ENCODE data around the gene ZFY. TPM values are rescaled to one million over a fixed set of nuclear protein-coding genes. Genes with fewer than 3 reads are reported as not detected.
"Not testable (repeated sequence)": the region's sequence is repeated elsewhere in the genome, so short reads cannot be mapped to it uniquely, and the experiment has no call there.

The ZFY gene
- total and polyA plus RNA-seq, 5 donors: 3.3 to 17.2 (median 16.7) TPM; not detected in 2

DNA sequence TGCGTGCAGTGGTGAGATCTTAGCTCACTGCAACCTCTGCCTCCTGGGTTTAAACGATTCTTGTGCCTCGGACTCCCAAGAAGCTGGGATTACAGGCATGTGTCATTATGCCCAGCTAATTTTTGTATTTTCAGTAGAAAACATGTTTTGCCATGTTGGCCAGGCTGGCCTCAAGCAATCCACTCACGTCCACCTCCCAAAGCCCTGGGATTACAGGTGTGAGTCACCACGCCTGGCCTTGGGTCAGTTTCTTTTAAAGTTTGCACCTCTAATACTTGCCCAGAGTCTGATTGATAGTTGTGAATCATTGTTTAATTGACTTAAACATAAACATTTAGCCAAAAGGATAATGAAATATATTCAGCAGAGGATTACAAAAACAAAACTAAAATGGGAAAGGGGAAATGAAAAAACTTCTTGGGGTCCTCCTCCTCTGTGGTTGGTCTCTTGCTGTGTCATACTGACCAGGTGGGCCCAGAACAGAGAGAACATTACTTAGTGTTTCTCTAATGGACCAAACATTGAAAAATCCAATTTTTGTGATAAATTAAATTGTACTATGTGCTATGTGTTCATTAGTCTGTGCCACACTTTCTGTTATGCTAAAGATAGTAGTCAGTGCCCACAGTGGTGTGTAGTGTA is 38.0 kb downstream of the ZFY start:
- H3K27ac ChIP-seq (ENCODE audit: low read length): no peak overlapping the region
- ATAC-seq: no peak
- intact Hi-C loops (cut with DNase I): no loop called here
- no peak for DNase-seq
- WGBS: 95% methylated on average over 5 of the region's 5 CpGs
- H3K4me3 ChIP-seq (ENCODE audit: low read length): no peak overlapping the region
- H3K4me1 ChIP-seq (ENCODE audit: control insufficient read depth, insufficient read depth, low read length): no peaks in the 10 kb centered on the region
- no peaks in the 10 kb centered on the region for H3K9me3 ChIP-seq (ENCODE audit: control insufficient read depth, low read length)
- H3K27me3 ChIP-seq (ENCODE audit: control insufficient read depth, insufficient read depth): no peaks in the 10 kb centered on the region

DNA sequence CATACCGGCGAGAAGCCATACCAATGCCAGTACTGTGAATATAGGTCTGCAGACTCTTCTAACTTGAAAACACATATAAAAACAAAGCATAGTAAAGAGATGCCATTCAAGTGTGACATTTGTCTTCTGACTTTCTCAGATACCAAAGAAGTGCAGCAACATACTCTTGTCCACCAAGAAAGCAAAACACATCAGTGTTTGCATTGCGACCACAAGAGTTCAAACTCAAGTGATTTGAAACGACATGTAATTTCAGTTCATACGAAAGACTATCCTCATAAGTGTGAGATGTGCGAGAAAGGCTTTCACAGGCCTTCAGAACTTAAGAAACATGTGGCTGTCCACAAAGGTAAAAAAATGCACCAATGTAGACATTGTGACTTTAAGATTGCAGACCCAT is 44.1 kb downstream of the ZFY start:
- no peak overlapping the region for H3K4me3 ChIP-seq (ENCODE audit: low read length)
- 98% methylated on average over 6 of the region's 6 CpGs for WGBS
- H3K27me3 ChIP-seq (ENCODE audit: control insufficient read depth, insufficient read depth): no peaks in the 10 kb centered on the region
- H3K9me3 ChIP-seq (ENCODE audit: control insufficient read depth, low read length): no peaks in the 10 kb centered on the region
- intact Hi-C loops (cut with DNase I): no loop called here
- DNase-seq (no peak), ATAC-seq (no peak)
- H3K27ac ChIP-seq (ENCODE audit: low read length): no peak overlapping the region
- H3K4me1 ChIP-seq (ENCODE audit: control insufficient read depth, insufficient read depth, low read length): no peaks in the 10 kb centered on the region

DNA sequence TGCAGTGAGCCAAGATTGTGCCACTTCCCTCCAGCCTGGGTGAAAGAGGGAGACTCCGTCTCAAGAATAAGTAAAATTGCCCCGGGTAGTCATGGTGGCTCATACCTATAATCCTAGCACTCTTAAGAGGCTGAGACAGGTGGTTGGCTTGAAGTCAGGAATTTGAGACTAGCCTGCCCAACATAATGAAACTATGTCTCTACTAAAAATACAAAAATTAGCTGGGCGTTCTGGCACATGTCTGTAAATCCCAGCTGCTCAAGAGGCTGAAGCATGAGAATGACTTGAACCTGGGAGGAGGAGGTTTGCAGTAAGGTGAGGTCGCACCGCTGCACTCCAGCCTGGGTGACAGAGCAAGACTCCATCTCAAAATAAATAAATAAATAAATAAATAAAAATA is 49.3 kb downstream of the ZFY start:
- WGBS: 88% methylated on average over 5 of the region's 5 CpGs
- ATAC-seq (no peak), DNase-seq (no peak)
- Histone ChIP-seq H3K27ac (ENCODE audit: low read length) (no peak overlapping the region), H3K27me3 (ENCODE audit: control insufficient read depth, insufficient read depth) (no peaks in the 10 kb centered on the region), H3K9me3 (ENCODE audit: control insufficient read depth, low read length) (no peaks in the 10 kb centered on the region), H3K4me1 (ENCODE audit: control insufficient read depth, insufficient read depth, low read length) (no peaks in the 10 kb centered on the region), H3K4me3 (ENCODE audit: low read length) (no peak overlapping the region)
- intact Hi-C loops (cut with DNase I): no loop called here

DNA sequence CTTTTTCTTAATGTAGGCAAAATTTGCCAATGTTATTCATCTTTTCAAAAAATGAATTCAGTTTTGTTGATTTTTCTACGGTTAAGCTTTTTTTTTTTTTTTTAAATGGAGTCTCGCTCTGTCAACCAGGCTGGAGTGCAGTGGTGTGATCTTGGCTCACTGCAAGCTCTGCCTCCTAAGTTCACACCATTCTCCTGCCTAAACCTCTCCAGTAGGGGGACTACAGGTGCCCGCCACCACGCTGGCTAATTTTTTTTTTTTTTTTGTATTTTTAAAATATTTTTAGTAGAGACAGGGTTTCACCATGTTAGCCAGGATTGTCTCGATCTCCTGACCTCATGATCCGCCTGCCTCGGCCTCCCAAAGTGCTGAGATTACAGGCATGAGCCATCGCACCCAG is 52.0 kb downstream of the ZFY start:
- DNase-seq; ATAC-seq; intact Hi-C loops (cut with DNase I); H3K9me3 ChIP-seq (ENCODE audit: control insufficient read depth, low read length); H3K4me1 ChIP-seq (ENCODE audit: control insufficient read depth, insufficient read depth, low read length); H3K4me3 ChIP-seq (ENCODE audit: low read length); H3K27ac ChIP-seq (ENCODE audit: low read length); H3K27me3 ChIP-seq (ENCODE audit: control insufficient read depth, insufficient read depth): not testable (repeated sequence)
- WGBS: 92% methylated on average over 8 of the region's 8 CpGs

DNA sequence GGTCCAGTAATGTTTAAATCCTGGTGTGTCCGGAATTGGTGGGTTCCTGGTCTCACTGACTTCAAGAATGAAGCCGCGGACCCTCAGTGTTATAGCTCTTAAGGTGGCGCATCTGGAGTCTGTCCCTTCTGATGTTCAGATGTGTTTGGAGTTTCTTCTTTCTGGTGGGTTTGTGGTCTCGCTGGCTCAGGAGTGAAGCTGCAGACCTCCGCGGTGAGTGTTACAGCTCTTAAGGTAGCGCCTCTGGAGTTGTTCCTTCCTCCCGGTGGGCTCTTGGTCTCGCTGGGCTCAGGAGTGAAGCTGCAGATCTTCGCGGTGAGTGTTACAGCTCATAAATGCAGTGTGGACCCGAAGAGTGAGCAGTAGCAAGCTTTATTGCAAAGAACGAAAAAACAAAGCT is 62.2 kb downstream of the ZFY start:
- H3K9me3 ChIP-seq (ENCODE audit: control insufficient read depth, low read length); intact Hi-C loops (cut with DNase I); H3K27me3 ChIP-seq (ENCODE audit: control insufficient read depth, insufficient read depth); H3K27ac ChIP-seq (ENCODE audit: low read length); H3K4me1 ChIP-seq (ENCODE audit: control insufficient read depth, insufficient read depth, low read length); ATAC-seq; H3K4me3 ChIP-seq (ENCODE audit: low read length); DNase-seq: not testable (repeated sequence)
- WGBS: 98% methylated on average over 14 of the region's 14 CpGs

DNA sequence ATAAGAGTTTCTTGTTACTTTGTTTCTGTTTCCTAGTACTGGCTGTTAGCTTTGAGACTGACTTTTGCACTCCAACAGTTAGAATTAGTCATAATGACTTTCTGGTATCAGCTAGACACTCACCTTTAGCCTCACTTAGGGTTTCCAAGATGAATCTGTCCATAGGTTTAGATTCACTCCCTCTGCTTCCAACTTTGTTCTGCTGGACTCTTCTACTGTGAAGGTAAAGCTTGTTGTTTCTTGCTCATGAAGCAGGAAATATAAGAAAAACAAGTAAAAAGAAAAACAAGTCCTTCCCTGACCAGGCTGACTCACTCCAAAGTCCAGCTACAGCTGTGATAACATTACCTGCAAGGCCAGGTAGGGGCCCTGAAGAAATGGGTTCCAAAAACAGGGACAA is 67.0 kb downstream of the ZFY start:
- intact Hi-C loops (cut with DNase I): no loop called here
- peak overlapping the region; percentile 20 for H3K4me3 ChIP-seq (ENCODE audit: low read length)
- no peak for DNase-seq
- ATAC-seq: no peak
- H3K27ac ChIP-seq (ENCODE audit: low read length): peak overlapping the region; percentile 68
- H3K4me1 ChIP-seq (ENCODE audit: control insufficient read depth, insufficient read depth, low read length): peaks cover 3% of the 10 kb centered on the region
- H3K27me3 ChIP-seq (ENCODE audit: control insufficient read depth, insufficient read depth): no peaks in the 10 kb centered on the region
- no peaks in the 10 kb centered on the region for H3K9me3 ChIP-seq (ENCODE audit: control insufficient read depth, low read length)

DNA sequence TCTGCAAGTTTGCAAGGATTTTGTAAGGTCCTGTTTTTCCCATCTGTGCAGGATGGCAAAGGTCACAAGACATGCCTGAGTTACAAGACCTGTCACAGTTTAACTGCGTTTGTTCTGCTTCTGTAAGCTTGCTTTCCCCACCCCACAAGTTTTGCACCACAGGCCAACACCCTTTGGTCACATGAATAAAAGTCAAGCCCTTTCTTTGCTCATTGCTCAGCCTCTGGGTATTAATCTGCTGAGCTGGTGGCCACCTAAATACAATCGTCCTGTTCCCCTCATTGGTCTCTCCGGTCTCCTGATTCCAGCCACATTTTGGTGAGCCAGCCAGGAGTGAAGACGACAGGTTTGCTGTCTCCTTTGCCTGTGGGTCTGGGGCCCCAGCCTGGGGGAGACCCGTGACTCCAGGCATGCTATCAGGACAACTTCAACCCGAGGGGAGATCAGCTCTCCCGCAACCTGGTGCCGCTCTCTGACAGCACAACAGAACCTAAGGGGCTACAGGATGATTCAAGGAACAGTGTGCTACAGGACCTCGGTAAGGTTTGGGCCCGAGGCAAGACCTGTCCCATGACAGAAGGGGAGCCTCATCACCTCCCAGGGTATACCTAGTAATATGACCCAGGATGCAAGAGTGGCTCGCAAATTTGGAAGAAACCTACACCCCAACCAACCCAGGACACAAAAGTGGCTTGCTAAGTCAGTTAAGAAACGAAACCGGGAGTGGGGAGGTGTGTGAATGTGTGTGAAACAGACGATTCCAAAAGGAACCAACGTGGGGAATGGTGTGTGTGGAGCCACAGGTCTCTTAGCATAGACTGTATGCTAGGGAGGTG is 67.7 kb downstream of the ZFY start:
- peak overlapping the region; percentile 84 for H3K4me3 ChIP-seq (ENCODE audit: low read length)

DNA sequence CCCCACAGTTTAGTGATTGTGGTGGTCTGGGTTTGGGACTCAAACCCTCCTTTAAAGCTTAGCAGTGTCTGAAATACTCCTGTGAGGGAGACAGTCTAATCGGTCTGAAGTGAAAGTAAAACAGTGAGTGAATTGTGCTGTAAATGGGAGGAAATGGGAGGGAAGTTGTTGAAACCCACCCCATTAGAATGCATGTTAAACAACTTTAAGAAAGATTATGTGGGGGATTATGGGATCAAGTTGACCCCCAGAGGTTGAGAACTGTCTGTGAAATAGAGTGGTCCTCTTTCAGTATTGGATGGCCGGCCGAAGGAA is 68.3 kb downstream of the ZFY start:
- H3K27me3 ChIP-seq (ENCODE audit: control insufficient read depth, insufficient read depth): no peaks in the 10 kb centered on the region
- peak overlapping the region; percentile 84 for H3K4me3 ChIP-seq (ENCODE audit: low read length)
- peaks cover 3% of the 10 kb centered on the region for H3K4me1 ChIP-seq (ENCODE audit: control insufficient read depth, insufficient read depth, low read length)
- WGBS: 15% methylated on average over 3 of the region's 3 CpGs
- no peak for DNase-seq
- ATAC-seq: peak in 1 of 2 donors; percentile 33
- intact Hi-C loops (cut with DNase I): no loop called here
- no peaks in the 10 kb centered on the region for H3K9me3 ChIP-seq (ENCODE audit: control insufficient read depth, low read length)
- H3K27ac ChIP-seq (ENCODE audit: low read length): peak overlapping the region; percentile 97

More for the DNA sequence above, 67.7 kb downstream of the ZFY start:
- WGBS: 26% methylated on average over 15 of the region's 15 CpGs
- peak in 1 of 2 donors; percentile 71 for ATAC-seq
- Histone ChIP-seq H3K27ac (ENCODE audit: low read length) (peak overlapping the region; percentile 97), H3K27me3 (ENCODE audit: control insufficient read depth, insufficient read depth) (no peaks in the 10 kb centered on the region), H3K9me3 (ENCODE audit: control insufficient read depth, low read length) (no peaks in the 10 kb centered on the region), H3K4me1 (ENCODE audit: control insufficient read depth, insufficient read depth, low read length) (peaks cover 3% of the 10 kb centered on the region)
- DNase-seq: peak in 1 of 3 donors; percentile 50
- intact Hi-C loops (cut with DNase I): no loop called here

DNA sequence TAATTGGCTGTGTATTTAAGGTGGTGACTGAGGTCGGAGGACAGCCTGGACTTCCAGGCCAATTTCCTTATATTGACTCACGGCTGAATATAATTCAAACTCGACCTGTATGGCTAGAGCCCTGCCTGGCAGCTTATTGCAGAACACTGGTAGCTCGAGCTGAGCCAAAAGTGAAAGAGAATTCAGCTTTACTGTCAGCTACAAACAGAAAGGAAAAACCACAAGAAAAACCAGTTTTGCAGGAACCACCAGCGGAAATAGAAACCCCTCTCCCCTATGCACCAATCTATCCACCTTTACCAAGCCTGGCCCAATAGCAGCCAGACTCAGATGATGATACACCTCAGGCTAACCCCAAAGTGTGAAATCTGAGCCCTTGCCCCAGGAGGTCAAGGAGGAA is 68.7 kb downstream of the ZFY start:
- ATAC-seq (peak in 1 of 2 donors; percentile 41), DNase-seq (no peak)
- Histone ChIP-seq H3K27me3 (ENCODE audit: control insufficient read depth, insufficient read depth) (no peaks in the 10 kb centered on the region), H3K4me3 (ENCODE audit: low read length) (peak overlapping the region; percentile 84), H3K27ac (ENCODE audit: low read length) (peak overlapping the region; percentile 97), H3K4me1 (ENCODE audit: control insufficient read depth, insufficient read depth, low read length) (peaks cover 3% of the 10 kb centered on the region), H3K9me3 (ENCODE audit: control insufficient read depth, low read length) (no peaks in the 10 kb centered on the region)
- WGBS: 13% methylated on average over 5 of the region's 5 CpGs
- intact Hi-C loops (cut with DNase I): no loop called here

DNA sequence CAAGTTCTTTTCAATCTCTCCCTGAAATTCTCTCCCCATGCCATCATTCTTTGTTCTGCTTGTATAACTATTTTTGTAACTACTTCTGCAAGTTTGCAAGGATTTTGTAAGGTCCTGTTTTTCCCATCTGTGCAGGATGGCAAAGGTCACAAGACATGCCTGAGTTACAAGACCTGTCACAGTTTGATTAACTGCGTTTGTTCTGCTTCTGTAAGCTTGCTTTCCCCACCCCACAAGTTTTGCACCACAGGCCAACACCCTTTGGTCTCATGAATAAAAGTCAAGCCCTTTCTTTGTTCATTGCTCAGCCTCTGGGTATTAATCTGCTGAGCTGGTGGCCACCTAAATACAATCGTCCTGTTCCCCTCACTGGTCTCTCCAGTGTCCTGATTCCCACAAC is 70.8 kb downstream of the ZFY start:
- 39% methylated on average over 2 of the region's 2 CpGs for WGBS
- DNase-seq; intact Hi-C loops (cut with DNase I); ATAC-seq; H3K27ac ChIP-seq (ENCODE audit: low read length); H3K27me3 ChIP-seq (ENCODE audit: control insufficient read depth, insufficient read depth); H3K4me3 ChIP-seq (ENCODE audit: low read length); H3K4me1 ChIP-seq (ENCODE audit: control insufficient read depth, insufficient read depth, low read length); H3K9me3 ChIP-seq (ENCODE audit: control insufficient read depth, low read length): not testable (repeated sequence)

DNA sequence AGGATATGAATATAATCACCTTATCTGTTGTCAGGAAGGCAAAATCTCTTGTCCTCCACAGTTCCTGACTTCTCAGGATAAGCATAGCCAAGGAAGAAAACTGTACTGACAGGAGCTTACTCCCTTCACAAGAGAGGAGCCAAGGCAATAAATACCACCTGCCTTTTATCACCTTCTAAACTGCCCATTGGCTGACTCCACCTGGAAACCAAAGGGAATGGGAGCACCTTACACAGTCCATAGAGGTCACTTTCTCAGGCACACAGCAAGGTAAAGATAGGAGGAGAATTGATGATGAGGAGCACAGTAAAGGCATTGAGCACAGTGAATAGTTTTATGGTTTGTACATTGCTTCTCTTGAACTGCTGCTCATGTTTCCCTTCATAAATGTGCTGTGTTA is 72.8 kb downstream of the ZFY start:
- Histone ChIP-seq H3K27me3 (ENCODE audit: control insufficient read depth, insufficient read depth) (no peaks in the 10 kb centered on the region), H3K4me3 (ENCODE audit: low read length) (no peak overlapping the region), H3K27ac (ENCODE audit: low read length) (no peak overlapping the region), H3K4me1 (ENCODE audit: control insufficient read depth, insufficient read depth, low read length) (peaks cover 3% of the 10 kb centered on the region), H3K9me3 (ENCODE audit: control insufficient read depth, low read length) (no peaks in the 10 kb centered on the region)
- ATAC-seq: no peak
- DNase-seq: no peak
- intact Hi-C loops (cut with DNase I): no loop called here
